Suppressor macrophage treated with lipopolysaccharide for 4 hours (primary cell): ENCODE results near the gene CXXC4.
A peak's percentile ranks its signal among the peaks of the same experiment; 100 is the strongest.

Experiments used
- DNase-seq: peaks from one replicate; pipeline ENCODE4 v3.0.0-alpha.2; 2020

Gene CXXC4

GRCh38 chr4:104494822-104495559, at the start of gene CXXC4:
Gene CXXC4, minus strand, starts transcription at chr4:104494894. Its CDS starts 3,092 bp downstream, at chr4:104491802.
- no peak for DNase-seq

- DNase-seq = no peak
Measured at GRCh38 chr4:104533156-104533555, 38.5 kb upstream of the CXXC4 start.

GRCh38 chr4:104532677-104533076, 38.0 kb upstream of the CXXC4 start:
- no peak for DNase-seq

GRCh38 chr4:104531390-104531789, 36.7 kb upstream of the CXXC4 start:
- no peak for DNase-seq

- no peak for DNase-seq
Measured at GRCh38 chr4:104530426-104530825, 35.7 kb upstream of the CXXC4 start.

GRCh38 chr4:104524591-104524990, 29.9 kb upstream of the CXXC4 start:
- DNase-seq = no peak

- DNase-seq = no peak
Measured at GRCh38 chr4:104524026-104524425, 29.3 kb upstream of the CXXC4 start.

- peak; percentile 2 for DNase-seq
Measured at GRCh38 chr4:104519588-104519987, 24.9 kb upstream of the CXXC4 start.

- DNase-seq = no peak
Measured at GRCh38 chr4:104516884-104517283, 22.2 kb upstream of the CXXC4 start.

- no peak for DNase-seq
Measured at GRCh38 chr4:104508224-104508623, 13.5 kb upstream of the CXXC4 start.

GRCh38 chr4:104507112-104507511, 12.4 kb upstream of the CXXC4 start:
- DNase-seq = no peak

- DNase-seq = no peak
Measured at GRCh38 chr4:104504536-104504935, 9.8 kb upstream of the CXXC4 start.

GRCh38 chr4:104502471-104502870, 7.8 kb upstream of the CXXC4 start:
- no peak for DNase-seq

GRCh38 chr4:104501290-104501689, 6.6 kb upstream of the CXXC4 start:
- no peak for DNase-seq

GRCh38 chr4:104500442-104500841, 5.7 kb upstream of the CXXC4 start:
- no peak for DNase-seq

- no peak for DNase-seq
Measured at GRCh38 chr4:104494185-104494584, 509 bp downstream of the CXXC4 start.

GRCh38 chr4:104493081-104493831, 1.4 kb downstream of the CXXC4 start:
- DNase-seq = no peak

GRCh38 chr4:104492183-104492771, 2.4 kb downstream of the CXXC4 start:
- DNase-seq = no peak

GRCh38 chr4:104491481-104492182, 3.1 kb downstream of the CXXC4 start:
- no peak for DNase-seq

- peak; percentile 5 for DNase-seq
Measured at GRCh38 chr4:104490770-104491480, 3.8 kb downstream of the CXXC4 start.

GRCh38 chr4:104490096-104490769, 4.5 kb downstream of the CXXC4 start:
- no peak for DNase-seq

- DNase-seq = no peak
Measured at GRCh38 chr4:104489731-104490095, 5.0 kb downstream of the CXXC4 start.
